Neutrophil (primary cell): ENCODE measurements around the gene NT5C3B.

ENCODE experiments used
- H3K27ac ChIP-seq: fragments of 200-600 bp; sonication (generic); 2 replicates; pipeline ENCODE4 v1.5.1; 2016; ENCODE audit warnings: mild to moderate bottlenecking, moderate library complexity
- H3K27me3 ChIP-seq: fragments of 200-600 bp; sonication (generic); 2 replicates; pipeline ENCODE4 v1.6.0; 2016; ENCODE audit warnings: mild to moderate bottlenecking
- H3K36me3 ChIP-seq: fragments of 200-600 bp; sonication (generic); 2 replicates; pipeline ENCODE4 v1.5.1; 2017
- H3K4me1 ChIP-seq, 2 experiments: fragments of 200-600 bp in 1 of 2; sonication (generic) in 1 of 2; 1 replicate in 1 of 2; 2 replicates in 1 of 2; pipeline versions ENCODE4 v1.5.1 to v1.6.1; 2013 to 2016; ENCODE audit warnings: low read depth in 1 of 2, low read length in 1 of 2, mild to moderate bottlenecking in 1 of 2, moderate library complexity in 1 of 2; ENCODE audit not compliant: control insufficient read depth in 1 of 2, insufficient read depth in 1 of 2
- H3K4me3 ChIP-seq, 2 experiments: fragments of 200-600 bp in 1 of 2; sonication (generic) in 1 of 2; 1 replicate in 1 of 2; 2 replicates in 1 of 2; pipeline ENCODE4 v1.5.1; 2013 to 2016; ENCODE audit warnings: low read depth in 1 of 2, low read length in 1 of 2, mild to moderate bottlenecking in 1 of 2, moderate library complexity in 1 of 2
- H3K9me3 ChIP-seq: fragments of 200-600 bp; sonication (generic); 2 replicates; pipeline ENCODE4 v1.5.1; 2016
- TF ChIP-seq, protein P1 (sequence below): fragments of 200-600 bp; sonication (generic); IDR thresholded peaks from 2 replicates; pipeline ENCODE4 v1.5.1; 2016; ENCODE audit warnings: antibody characterized with exemption

Gene NT5C3B

DNA sequence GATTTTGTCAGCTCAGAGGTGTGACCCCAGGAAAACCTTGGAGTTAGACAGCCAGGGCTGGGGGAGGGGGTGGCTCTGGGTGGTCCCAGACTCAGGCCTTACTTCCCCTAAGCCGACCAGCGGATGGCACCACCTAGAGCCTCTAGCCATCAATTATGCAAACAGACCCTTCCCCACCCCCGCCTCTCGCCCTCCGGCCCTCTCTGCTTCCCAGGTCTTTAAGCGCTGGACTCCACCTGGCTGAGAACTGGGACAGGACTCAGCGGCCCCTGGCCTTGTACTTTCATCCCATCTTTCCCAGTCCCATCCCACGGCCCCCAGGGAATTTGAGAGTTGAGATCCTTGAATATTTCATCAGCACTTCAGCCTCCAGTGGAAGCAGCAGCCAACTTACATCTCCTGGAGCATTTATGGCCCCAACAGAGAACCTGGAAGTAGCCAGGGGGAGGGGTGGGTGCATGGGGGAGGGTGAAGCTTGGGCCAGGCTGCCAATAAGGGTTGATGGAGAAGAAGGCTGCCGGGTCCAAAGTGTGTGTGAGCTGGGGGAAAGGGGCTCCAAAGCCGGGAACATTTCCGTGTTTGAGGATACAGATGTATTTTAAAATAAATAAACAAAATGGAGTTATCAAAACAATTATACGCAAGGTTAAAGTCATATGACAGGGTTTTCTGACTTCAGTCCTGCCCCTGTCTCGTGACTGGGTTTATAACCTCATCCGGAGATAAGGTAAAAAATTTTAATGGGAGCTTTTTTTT lies 42.1 kb downstream of the NT5C3B start:
- Histone ChIP-seq H3K4me1 (no peaks in the 10 kb centered on the region), H3K4me3 (no peak overlapping the region), H3K27ac (no peak overlapping the region), H3K9me3 (no peaks in the 10 kb centered on the region), H3K27me3 (peaks cover 17% of the 10 kb centered on the region), H3K36me3 (no peaks in the 10 kb centered on the region)
- TF ChIP-seq, protein P1, sequence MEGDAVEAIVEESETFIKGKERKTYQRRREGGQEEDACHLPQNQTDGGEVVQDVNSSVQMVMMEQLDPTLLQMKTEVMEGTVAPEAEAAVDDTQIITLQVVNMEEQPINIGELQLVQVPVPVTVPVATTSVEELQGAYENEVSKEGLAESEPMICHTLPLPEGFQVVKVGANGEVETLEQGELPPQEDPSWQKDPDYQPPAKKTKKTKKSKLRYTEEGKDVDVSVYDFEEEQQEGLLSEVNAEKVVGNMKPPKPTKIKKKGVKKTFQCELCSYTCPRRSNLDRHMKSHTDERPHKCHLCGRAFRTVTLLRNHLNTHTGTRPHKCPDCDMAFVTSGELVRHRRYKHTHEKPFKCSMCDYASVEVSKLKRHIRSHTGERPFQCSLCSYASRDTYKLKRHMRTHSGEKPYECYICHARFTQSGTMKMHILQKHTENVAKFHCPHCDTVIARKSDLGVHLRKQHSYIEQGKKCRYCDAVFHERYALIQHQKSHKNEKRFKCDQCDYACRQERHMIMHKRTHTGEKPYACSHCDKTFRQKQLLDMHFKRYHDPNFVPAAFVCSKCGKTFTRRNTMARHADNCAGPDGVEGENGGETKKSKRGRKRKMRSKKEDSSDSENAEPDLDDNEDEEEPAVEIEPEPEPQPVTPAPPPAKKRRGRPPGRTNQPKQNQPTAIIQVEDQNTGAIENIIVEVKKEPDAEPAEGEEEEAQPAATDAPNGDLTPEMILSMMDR = no peak

DNA sequence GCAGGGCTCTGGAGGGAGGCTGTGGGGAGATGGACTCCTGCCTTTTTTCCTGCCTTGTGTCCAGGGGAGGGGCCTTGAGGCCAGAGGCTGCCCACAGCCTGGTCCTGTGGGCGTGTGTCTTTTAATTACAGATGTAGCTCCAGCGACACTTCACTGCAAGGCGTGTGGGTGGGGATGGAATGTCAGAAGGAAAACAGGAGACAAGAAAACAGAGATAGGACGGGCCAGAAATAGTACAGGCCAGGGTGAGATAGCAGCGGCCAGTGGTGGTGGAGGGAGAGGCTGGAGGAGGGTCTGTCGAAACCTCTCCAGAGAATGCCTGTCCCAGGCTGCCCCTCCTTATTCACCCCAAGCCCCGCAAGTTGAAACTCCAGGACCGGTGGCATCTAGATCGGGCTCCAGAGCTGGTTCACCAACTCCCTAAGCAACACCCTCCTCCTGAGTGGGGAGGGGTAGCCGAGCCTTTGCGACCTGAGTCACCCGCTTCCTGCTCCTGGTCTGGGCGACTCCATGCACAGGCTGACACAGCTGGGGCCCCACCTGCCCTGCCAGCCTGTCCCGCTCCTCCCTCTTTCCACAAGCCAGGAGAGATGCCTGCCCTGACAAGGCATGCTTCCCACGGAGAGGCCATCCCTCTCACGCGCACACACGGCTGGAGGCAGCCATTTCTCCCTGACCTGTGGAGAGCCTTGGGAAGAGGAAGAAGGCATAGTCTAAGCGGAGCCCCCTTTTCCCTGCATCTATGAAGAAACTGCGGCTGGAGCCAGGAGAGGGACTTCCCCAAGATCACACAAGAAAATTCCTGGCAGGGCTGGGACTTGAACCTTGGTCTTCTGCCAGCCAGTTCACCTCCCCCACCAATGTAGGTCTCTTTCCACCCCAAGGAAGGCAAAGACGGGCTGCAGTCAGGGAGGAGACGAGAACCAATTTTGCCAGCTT lies 42.9 kb downstream of the NT5C3B start:
- H3K9me3 ChIP-seq = no peaks in the 10 kb centered on the region
- no peak overlapping the region for H3K27ac ChIP-seq
- no peak overlapping the region for H3K4me3 ChIP-seq
- peaks cover 26% of the 10 kb centered on the region for H3K27me3 ChIP-seq
- TF ChIP-seq, protein P1 = no peak
- H3K4me1 ChIP-seq = no peaks in the 10 kb centered on the region
- no peaks in the 10 kb centered on the region for H3K36me3 ChIP-seq

GRCh38 chr17:41787021-41787418 lies 49.0 kb downstream of the NT5C3B start:
- Histone ChIP-seq H3K9me3 (no peaks in the 10 kb centered on the region), H3K27me3 (peaks cover 73% of the 10 kb centered on the region), H3K4me1 (peaks cover 17 to 29% of the 10 kb centered on the region in 2 experiments), H3K4me3 (no peak overlapping the region), H3K27ac (no peak overlapping the region), H3K36me3 (no peaks in the 10 kb centered on the region)
- TF ChIP-seq, protein P1 = no peak

DNA sequence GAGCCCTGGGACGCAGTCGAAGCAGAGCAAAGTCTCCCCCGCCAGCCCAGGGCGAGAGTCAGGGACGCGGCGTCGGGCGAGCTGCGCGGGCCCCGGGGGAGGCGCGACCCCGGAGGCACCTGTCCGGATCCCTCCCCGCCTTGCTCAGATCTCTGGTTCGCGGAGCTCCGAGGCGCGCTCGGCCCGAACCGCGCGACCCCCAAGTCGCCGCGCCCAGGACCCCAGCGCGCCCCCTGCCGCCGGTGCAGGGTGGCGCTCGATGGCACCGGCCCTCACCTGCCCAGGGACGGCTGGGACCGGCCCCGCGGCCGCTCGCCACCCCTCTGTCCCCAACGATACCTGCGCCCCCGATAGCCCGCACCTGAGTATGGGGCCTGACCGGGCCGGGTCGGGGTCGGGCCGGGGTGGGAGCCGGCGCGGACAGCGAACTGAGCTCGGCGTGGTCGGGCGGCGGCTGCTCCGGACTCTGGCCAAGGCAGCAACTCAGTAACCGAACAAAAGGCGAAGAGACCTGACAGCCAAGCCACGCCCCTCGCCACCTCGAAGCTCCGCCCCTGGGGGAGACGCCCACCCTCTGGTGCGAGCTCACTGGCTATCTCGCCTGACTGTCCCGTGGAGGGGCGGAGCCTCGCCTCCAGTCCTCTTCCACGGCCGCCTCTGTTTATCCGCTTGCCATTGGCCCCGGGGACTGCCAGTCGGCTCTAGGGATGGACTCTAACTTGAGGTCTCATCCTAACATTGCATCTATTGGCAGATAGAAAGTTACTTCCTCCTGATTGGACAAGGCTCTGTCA lies 49.6 kb downstream of the NT5C3B start, which contains the start of gene JUP:
TSS of gene JUP (minus strand) at position 485 of the 794 bp plus-strand sequence. CDS start 14,857 bp downstream, outside the sequence.
- Histone ChIP-seq H3K9me3 (no peaks in the 10 kb centered on the region), H3K36me3 (no peaks in the 10 kb centered on the region), H3K27ac (peak within 1 kb of the TSS; percentile 25), H3K4me1 (peaks cover 17 to 29% of the 10 kb centered on the region in 2 experiments), H3K27me3 (peaks cover 73% of the 10 kb centered on the region), H3K4me3 (peak within 1 kb of the TSS; percentile 45 to 54)
- TF ChIP-seq, protein P1 = peak; percentile 13

DNA sequence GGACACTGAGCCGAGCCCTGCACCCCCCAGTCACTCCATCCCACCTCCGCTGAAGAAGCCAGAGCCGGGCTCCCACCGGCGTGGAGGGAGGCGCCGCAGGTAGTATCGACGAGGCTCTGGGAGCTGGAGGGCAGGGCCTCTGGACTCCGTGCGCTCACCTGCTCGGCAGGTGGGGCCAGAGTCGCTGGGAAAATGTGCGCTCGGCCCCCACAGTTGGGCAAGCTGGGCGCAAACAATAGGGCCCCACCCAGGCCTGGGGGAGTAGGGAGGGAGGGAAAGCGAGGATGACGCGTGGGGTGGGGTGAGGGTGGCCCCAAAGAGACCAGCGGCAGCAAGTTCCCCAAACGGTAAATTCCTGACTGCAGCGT lies 50.2 kb downstream of the NT5C3B start:
- H3K36me3 ChIP-seq = no peaks in the 10 kb centered on the region
- TF ChIP-seq, protein P1 = no peak
- H3K27ac ChIP-seq = no peak overlapping the region
- H3K27me3 ChIP-seq = peaks cover 73% of the 10 kb centered on the region
- H3K4me3 ChIP-seq = peak overlapping the region; percentile 45 to 54
- H3K9me3 ChIP-seq = no peaks in the 10 kb centered on the region
- peaks cover 17 to 29% of the 10 kb centered on the region in 2 experiments for H3K4me1 ChIP-seq
